Measurements from ENCODE around the gene POFUT2. TPM values are rescaled to one million over a fixed set of nuclear protein-coding genes. Genes with fewer than 3 reads are reported as not detected.
A peak's percentile ranks its signal among the peaks of the same experiment; 100 is the strongest.

Gene POFUT2
- polyA plus RNA-seq, 2 of the 4 experiments (the other 2 are of a cell fraction), result 10.7 to 16.6 TPM

DNA sequence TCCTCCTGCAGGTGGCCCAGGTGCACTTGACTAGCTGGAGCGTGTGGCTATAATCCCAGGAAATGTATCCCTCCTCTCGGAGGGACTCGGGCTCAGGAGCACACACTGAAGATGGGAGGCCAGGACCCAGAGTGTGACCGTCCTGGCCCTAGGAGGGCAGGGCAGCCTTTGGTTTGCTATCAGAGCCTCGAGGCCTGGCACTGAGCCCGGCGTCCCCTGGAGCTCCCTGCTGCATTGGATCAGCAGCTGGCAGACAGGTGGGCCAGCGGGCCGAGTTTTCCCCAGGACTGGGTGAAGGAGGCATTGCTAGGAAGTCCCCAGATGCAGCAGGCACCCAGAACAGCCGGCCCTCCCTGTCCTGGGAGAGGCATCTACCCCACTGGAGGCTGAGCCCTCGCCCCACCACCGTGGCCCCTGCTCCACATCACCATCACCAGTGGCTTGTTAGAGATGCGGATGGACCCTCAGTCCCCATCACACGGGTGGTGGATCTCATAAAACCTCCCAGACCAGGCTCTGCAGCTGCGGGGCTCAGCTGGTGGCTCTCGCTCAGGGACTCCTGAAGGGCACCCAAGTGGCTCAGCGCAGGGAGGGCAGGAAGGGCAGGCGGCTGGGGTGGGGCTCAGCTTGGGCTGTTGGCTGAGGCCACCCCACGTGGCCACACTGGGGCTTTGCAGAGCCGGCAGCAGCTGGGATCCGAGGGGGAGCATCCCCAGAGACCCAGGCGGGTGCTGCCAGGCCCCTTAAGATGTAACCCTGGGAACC lies 32.7 kb upstream of the POFUT2 start:
- WGBS (ENCODE audit: missing lambda C conversion rate), result 39% methylated on average over 6 of the region's 22 CpGs
- ATAC-seq (no peak), FAIRE-seq (no peak), DNase-seq (ENCODE audit: low read depth in 1 of 2, low spot score in 1 of 2) (no peak)
- Histone ChIP-seq H3K27ac (peak overlapping the region; percentile 97 to 100), H3K4me3 (no peak overlapping the region), H3K4me2 (peak overlapping the region; percentile 82), H3K9me3 (no peaks in the 10 kb centered on the region), H3K4me1 (peaks cover 85% of the 10 kb centered on the region)
- TF ChIP-seq, protein P1, sequence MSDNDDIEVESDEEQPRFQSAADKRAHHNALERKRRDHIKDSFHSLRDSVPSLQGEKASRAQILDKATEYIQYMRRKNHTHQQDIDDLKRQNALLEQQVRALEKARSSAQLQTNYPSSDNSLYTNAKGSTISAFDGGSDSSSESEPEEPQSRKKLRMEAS (IDR thresholded peaks at IDR 0.05), result 0 out of 2 replicates have a peak, but pooled peaks have one; percentile 29
- no peak for TF ChIP-seq HOXB5 (CRISPR knock-in tag; IDR thresholded peaks at IDR 0.05)
- CTCF ChIA-PET, result interaction anchor here (0.6 to 2.2 kb wide), 7 partner anchors 11 to 207 kb away, joined by 3 to 15 read pairs (median 4); no protein-coding TSS in a partner anchor
- POLR2A ChIA-PET, result no interaction called here

DNA sequence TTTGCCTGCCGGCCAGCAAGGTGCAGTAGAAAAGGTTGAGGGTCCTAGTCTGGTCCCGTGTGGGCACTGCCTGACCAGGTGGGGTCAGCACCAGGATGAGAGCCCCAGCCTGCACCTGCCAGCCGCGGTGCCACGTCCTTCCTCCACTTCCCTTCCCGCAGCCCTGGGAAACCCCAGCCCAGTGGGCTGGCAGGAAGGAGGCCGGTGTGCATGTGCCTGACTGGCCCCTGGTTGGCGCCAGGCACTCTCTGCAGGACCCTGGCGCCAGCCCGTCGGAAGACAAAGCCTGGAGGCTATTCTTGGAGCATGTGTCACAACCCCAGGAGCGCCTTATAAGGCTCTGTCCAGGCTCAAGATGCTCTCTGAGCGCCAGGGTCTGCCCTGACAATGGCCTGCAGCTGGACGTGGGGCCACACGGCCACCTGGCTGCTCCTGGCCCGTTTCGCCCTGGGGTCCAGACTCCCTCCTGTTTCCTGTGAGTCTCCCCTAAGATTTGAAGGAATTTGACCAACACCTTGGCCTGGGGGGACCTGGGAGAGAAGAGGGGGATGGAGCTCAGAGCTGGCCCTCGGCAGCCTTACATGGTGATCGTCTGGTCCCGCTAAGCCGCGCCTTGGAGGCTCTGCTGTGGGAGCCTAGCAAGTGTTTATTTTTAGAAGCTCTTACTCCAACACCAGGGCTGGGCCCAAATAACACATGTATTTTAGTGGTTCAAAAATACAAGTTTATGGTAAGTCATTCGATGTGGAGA lies 31.9 kb upstream of the POFUT2 start:
- WGBS (ENCODE audit: missing lambda C conversion rate), result 47% methylated on average over 10 of the region's 23 CpGs
- DNase-seq (ENCODE audit: low read depth in 1 of 2, low spot score in 1 of 2) (peak in 1 of 2 experiments; percentile 68), FAIRE-seq (no peak), ATAC-seq (peak; percentile 30 to 71)
- TF ChIP-seq, protein P2, sequence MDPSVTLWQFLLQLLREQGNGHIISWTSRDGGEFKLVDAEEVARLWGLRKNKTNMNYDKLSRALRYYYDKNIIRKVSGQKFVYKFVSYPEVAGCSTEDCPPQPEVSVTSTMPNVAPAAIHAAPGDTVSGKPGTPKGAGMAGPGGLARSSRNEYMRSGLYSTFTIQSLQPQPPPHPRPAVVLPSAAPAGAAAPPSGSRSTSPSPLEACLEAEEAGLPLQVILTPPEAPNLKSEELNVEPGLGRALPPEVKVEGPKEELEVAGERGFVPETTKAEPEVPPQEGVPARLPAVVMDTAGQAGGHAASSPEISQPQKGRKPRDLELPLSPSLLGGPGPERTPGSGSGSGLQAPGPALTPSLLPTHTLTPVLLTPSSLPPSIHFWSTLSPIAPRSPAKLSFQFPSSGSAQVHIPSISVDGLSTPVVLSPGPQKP (IDR thresholded peaks at IDR 0.05; ENCODE audit: low read depth, low read length), result no peak
- TF ChIP-seq GATA3 (IDR thresholded peaks at IDR 0.05; ENCODE audit: borderline replicate concordance) (no peak), HEYL (CRISPR knock-in tag; IDR thresholded peaks at IDR 0.05) (no peak), RNF2 (IDR thresholded peaks at IDR 0.05; ENCODE audit: borderline replicate concordance, low read depth) (no peak), CHD2 (IDR thresholded peaks at IDR 0.05; ENCODE audit: low read length, partially characterized antibody) (no peak), NR3C1 (IDR thresholded peaks at IDR 0.05) (no peak), HOXB5 (CRISPR knock-in tag; IDR thresholded peaks at IDR 0.05) (no peak), NFE2L2 (conservative IDR thresholded peaks at IDR 0.05; ENCODE audit: low read length) (no peak), SMC3 (IDR thresholded peaks at IDR 0.05) (no peak), FOXS1 (CRISPR knock-in tag; IDR thresholded peaks at IDR 0.05) (no peak), MAZ (IDR thresholded peaks at IDR 0.05; ENCODE audit: borderline replicate concordance, low read depth, low read length) (no peak), ZSCAN20 (CRISPR knock-in tag; IDR thresholded peaks at IDR 0.05) (no peak), BHLHE40 (IDR thresholded peaks at IDR 0.05; ENCODE audit: low read depth, low read length) (no peak), SREBF2 (IDR thresholded peaks at IDR 0.05) (no peak), KDM1A (IDR thresholded peaks at IDR 0.05; ENCODE audit: low read depth) (no peak)
- TF ChIP-seq, protein P3, sequence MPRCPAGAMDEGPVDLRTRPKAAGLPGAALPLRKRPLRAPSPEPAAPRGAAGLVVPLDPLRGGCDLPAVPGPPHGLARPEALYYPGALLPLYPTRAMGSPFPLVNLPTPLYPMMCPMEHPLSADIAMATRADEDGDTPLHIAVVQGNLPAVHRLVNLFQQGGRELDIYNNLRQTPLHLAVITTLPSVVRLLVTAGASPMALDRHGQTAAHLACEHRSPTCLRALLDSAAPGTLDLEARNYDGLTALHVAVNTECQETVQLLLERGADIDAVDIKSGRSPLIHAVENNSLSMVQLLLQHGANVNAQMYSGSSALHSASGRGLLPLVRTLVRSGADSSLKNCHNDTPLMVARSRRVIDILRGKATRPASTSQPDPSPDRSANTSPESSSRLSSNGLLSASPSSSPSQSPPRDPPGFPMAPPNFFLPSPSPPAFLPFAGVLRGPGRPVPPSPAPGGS (IDR thresholded peaks at IDR 0.05), result no peak
- TF ChIP-seq, protein P4, sequence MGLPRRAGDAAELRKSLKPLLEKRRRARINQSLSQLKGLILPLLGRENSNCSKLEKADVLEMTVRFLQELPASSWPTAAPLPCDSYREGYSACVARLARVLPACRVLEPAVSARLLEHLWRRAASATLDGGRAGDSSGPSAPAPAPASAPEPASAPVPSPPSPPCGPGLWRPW (IDR thresholded peaks at IDR 0.05), result no peak
- TF ChIP-seq, protein P5, sequence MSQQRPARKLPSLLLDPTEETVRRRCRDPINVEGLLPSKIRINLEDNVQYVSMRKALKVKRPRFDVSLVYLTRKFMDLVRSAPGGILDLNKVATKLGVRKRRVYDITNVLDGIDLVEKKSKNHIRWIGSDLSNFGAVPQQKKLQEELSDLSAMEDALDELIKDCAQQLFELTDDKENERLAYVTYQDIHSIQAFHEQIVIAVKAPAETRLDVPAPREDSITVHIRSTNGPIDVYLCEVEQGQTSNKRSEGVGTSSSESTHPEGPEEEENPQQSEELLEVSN (IDR thresholded peaks at IDR 0.05; ENCODE audit: borderline replicate concordance, low read depth), result no peak
- TF ChIP-seq, protein P6, sequence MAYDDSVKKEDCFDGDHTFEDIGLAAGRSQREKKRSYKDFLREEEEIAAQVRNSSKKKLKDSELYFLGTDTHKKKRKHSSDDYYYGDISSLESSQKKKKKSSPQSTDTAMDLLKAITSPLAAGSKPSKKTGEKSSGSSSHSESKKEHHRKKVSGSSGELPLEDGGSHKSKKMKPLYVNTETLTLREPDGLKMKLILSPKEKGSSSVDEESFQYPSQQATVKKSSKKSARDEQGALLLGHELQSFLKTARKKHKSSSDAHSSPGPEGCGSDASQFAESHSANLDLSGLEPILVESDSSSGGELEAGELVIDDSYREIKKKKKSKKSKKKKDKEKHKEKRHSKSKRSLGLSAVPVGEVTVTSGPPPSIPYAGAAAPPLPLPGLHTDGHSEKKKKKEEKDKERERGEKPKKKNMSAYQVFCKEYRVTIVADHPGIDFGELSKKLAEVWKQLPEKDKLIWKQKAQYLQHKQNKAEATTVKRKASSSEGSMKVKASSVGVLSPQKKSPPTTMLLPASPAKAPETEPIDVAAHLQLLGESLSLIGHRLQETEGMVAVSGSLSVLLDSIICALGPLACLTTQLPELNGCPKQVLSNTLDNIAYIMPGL (CRISPR knock-in tag; IDR thresholded peaks at IDR 0.05; ENCODE audit: borderline replicate concordance), result no peak
- TF ChIP-seq, protein P7, sequence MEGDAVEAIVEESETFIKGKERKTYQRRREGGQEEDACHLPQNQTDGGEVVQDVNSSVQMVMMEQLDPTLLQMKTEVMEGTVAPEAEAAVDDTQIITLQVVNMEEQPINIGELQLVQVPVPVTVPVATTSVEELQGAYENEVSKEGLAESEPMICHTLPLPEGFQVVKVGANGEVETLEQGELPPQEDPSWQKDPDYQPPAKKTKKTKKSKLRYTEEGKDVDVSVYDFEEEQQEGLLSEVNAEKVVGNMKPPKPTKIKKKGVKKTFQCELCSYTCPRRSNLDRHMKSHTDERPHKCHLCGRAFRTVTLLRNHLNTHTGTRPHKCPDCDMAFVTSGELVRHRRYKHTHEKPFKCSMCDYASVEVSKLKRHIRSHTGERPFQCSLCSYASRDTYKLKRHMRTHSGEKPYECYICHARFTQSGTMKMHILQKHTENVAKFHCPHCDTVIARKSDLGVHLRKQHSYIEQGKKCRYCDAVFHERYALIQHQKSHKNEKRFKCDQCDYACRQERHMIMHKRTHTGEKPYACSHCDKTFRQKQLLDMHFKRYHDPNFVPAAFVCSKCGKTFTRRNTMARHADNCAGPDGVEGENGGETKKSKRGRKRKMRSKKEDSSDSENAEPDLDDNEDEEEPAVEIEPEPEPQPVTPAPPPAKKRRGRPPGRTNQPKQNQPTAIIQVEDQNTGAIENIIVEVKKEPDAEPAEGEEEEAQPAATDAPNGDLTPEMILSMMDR (IDR thresholded peaks at IDR 0.05), result no peak
- H3K27ac ChIP-seq, result peak overlapping the region; percentile 97 to 100
- no peaks in the 10 kb centered on the region for H3K9me3 ChIP-seq
- POLR2A ChIA-PET, result no interaction called here
- no peak overlapping the region for H3K4me3 ChIP-seq
- peak overlapping the region; percentile 82 for H3K4me2 ChIP-seq
- H3K4me1 ChIP-seq, result peaks cover 77% of the 10 kb centered on the region
- CTCF ChIA-PET, result interaction anchor here (0.6 to 2.2 kb wide), 6 partner anchors 10 to 207 kb away, joined by 3 to 15 read pairs (median 6); no protein-coding TSS in a partner anchor
